HG02610 (cell line): ENCODE data around the gene TRMT2A.

ENCODE experiments used
- ATAC-seq: cut with Tn5 transposase; IDR thresholded peaks from one replicate; pipeline ENCODE4 v1.9.1; 2021; ENCODE audit warnings: mild to moderate bottlenecking, moderate library complexity; ENCODE audit not compliant: unreplicated experiment

The TRMT2A gene

GRCh38 chr22:20123366-20124082 lies 6.5 kb upstream of the TRMT2A start:
- ATAC-seq: no peak

GRCh38 chr22:20121856-20122415 lies 4.9 kb upstream of the TRMT2A start:
- ATAC-seq: no peak

- ATAC-seq: no peak
These were observed 1.4 kb upstream of the TRMT2A start for GRCh38 chr22:20118300-20119020.

GRCh38 chr22:20117633-20118299 lies 740 bp upstream of the TRMT2A start:
- ATAC-seq: no peak

- ATAC-seq: no peak
These were observed 563 bp downstream of the TRMT2A start for GRCh38 chr22:20116376-20116950.

GRCh38 chr22:20115691-20116375 lies 1.2 kb downstream of the TRMT2A start, which contains the start of gene RANBP1:
RANBP1 (plus strand) TSS chr22:20116104; CDS start chr22:20116185, 81 bp downstream.
- no peak for ATAC-seq

- no peak for ATAC-seq
These were observed 2.2 kb downstream of the TRMT2A start for GRCh38 chr22:20114506-20115475.

GRCh38 chr22:20113551-20114310 lies 3.3 kb downstream of the TRMT2A start:
- no peak for ATAC-seq

- ATAC-seq: no peak
These were observed 4.2 kb downstream of the TRMT2A start for GRCh38 chr22:20112623-20113511.

GRCh38 chr22:20111689-20112622 lies 5.1 kb downstream of the TRMT2A start:
- no peak for ATAC-seq

- ATAC-seq: no peak
These were observed 5.9 kb downstream of the TRMT2A start for GRCh38 chr22:20111045-20111688.

GRCh38 chr22:20110359-20110985 lies 6.6 kb downstream of the TRMT2A start:
- no peak for ATAC-seq

- ATAC-seq: no peak
These were observed 7.3 kb downstream of the TRMT2A start for GRCh38 chr22:20109411-20110358.

GRCh38 chr22:20108757-20109230 lies 8.2 kb downstream of the TRMT2A start:
- no peak for ATAC-seq
